Sigmoid colon (tissue), 4 donors: ENCODE data around the gene MYH7.

Experiments
- CTCF ChIP-seq, 4 experiments: fragments of 450-650 bp in 3 of 4; fragments of 200-600 bp in 1 of 4; IDR thresholded peaks; one replicate each; pipeline ENCODE4 v1.5.1; 2016 to 2019; ENCODE audit warnings: antibody characterized with exemption in 4 of 4, mild to moderate bottlenecking in 3 of 4, moderate library complexity in 2 of 4
- EP300 ChIP-seq, 4 donors: sonication (generic); formaldehyde crosslinking; IDR thresholded peaks; one replicate each; pipeline ENCODE4 v1.6.1; 2017; ENCODE audit warnings: antibody characterized with exemption in 4 of 4

- no peak for TF ChIP-seq EP300 (IDR thresholded peaks at IDR 0.05)
- TF ChIP-seq CTCF (IDR thresholded peaks at IDR 0.05): no peak
Measured at GRCh38 chr14:23414906-23415820, 20.3 kb downstream of the MYH7 start.
